BE2C (cell line): ENCODE results near the gene TRABD2A.

Experiments
- DNase-seq: peaks from one replicate; pipeline ENCODE4 v3.0.0-alpha.2; 2020
- H3K27me3 ChIP-seq: fragments of 250-450 bp; sonication (Bioruptor Pico); 2 replicates; pipeline ENCODE4 v1.5.1; 2020; ENCODE audit warnings: mild to moderate bottlenecking
- H3K36me3 ChIP-seq: fragments of 250-450 bp; sonication (Bioruptor Pico); 2 replicates; pipeline ENCODE4 v1.5.1; 2020; ENCODE audit warnings: mild to moderate bottlenecking
- H3K4me1 ChIP-seq: fragments of 250-450 bp; sonication (Bioruptor Pico); 2 replicates; pipeline ENCODE4 v1.5.1; 2020
- H3K4me3 ChIP-seq: 2 replicates; pipeline ENCODE4 v1.5.1; 2011; ENCODE audit warnings: low read depth, low read length
- H3K9me3 ChIP-seq: fragments of 250-450 bp; sonication (Bioruptor Pico); 2 replicates; pipeline ENCODE4 v1.5.1; 2020
- CTCF ChIP-seq: IDR thresholded peaks from 2 replicates; pipeline ENCODE4 v1.5.1; 2012; ENCODE audit warnings: mild to moderate bottlenecking, low read depth, low read length

Gene TRABD2A

GRCh38 chr2:84788027-84788426 lies 92.9 kb downstream of the TRABD2A start:
- no peak for DNase-seq
- no peaks in the 10 kb centered on the region for H3K9me3 ChIP-seq
- no peaks in the 10 kb centered on the region for H3K4me1 ChIP-seq
- no peak overlapping the region for H3K4me3 ChIP-seq
- H3K27me3 ChIP-seq, result no peaks in the 10 kb centered on the region
- no peak for TF ChIP-seq CTCF
- no peaks in the 10 kb centered on the region for H3K36me3 ChIP-seq

GRCh38 chr2:84786601-84787000 lies 94.3 kb downstream of the TRABD2A start:
- Histone ChIP-seq H3K9me3 (no peaks in the 10 kb centered on the region), H3K27me3 (no peaks in the 10 kb centered on the region), H3K36me3 (no peaks in the 10 kb centered on the region), H3K4me3 (no peak overlapping the region), H3K4me1 (no peaks in the 10 kb centered on the region)
- no peak for TF ChIP-seq CTCF
- no peak for DNase-seq

GRCh38 chr2:84785950-84786349 lies 94.9 kb downstream of the TRABD2A start:
- no peak for TF ChIP-seq CTCF
- H3K27me3 ChIP-seq, result no peaks in the 10 kb centered on the region
- H3K9me3 ChIP-seq, result no peaks in the 10 kb centered on the region
- no peaks in the 10 kb centered on the region for H3K4me1 ChIP-seq
- no peak overlapping the region for H3K4me3 ChIP-seq
- H3K36me3 ChIP-seq, result no peaks in the 10 kb centered on the region
- DNase-seq, result no peak

GRCh38 chr2:84782717-84783442 lies 98.0 kb downstream of the TRABD2A start:
- Histone ChIP-seq H3K9me3 (no peaks in the 10 kb centered on the region), H3K27me3 (no peaks in the 10 kb centered on the region), H3K36me3 (no peaks in the 10 kb centered on the region), H3K4me1 (no peaks in the 10 kb centered on the region), H3K4me3 (no peak overlapping the region)
- no peak for TF ChIP-seq CTCF
- no peak for DNase-seq

- Histone ChIP-seq H3K4me1 (no peaks in the 10 kb centered on the region), H3K4me3 (no peak overlapping the region), H3K9me3 (no peaks in the 10 kb centered on the region), H3K36me3 (no peaks in the 10 kb centered on the region), H3K27me3 (no peaks in the 10 kb centered on the region)
- no peak for TF ChIP-seq CTCF
- no peak for DNase-seq
These were observed 98.8 kb downstream of the TRABD2A start for GRCh38 chr2:84781942-84782716.

GRCh38 chr2:84779781-84780180 lies 101.1 kb downstream of the TRABD2A start:
- no peak for DNase-seq
- no peak for TF ChIP-seq CTCF

More at GRCh38 chr2:84779781-84780180, 101.1 kb downstream of the TRABD2A start:
- Histone ChIP-seq H3K27me3 (no peaks in the 10 kb centered on the region), H3K4me3 (no peak overlapping the region), H3K4me1 (no peaks in the 10 kb centered on the region), H3K9me3 (no peaks in the 10 kb centered on the region), H3K36me3 (no peaks in the 10 kb centered on the region)
